Erythroblast (primary cell): Measurements from ENCODE around the gene RAB44.

Source experiments
- GATA1 ChIP-seq: IDR thresholded peaks from 2 replicates; pipeline ENCODE4 v1.6.1; 2011; ENCODE audit warnings: low read depth, mild to moderate bottlenecking, control low read depth, low read length, moderate library complexity
- POLR2A ChIP-seq: IDR thresholded peaks from 2 replicates; pipeline ENCODE4 v1.6.1; 2011; ENCODE audit warnings: mild to moderate bottlenecking, low read length

- TF ChIP-seq POLR2A (no peak), GATA1 (no peak)
These were observed 84.0 kb downstream of the RAB44 start for GRCh38 chr6:36781669-36782068.
